ENCODE measurements around the gene GIMAP7. TPM values are rescaled to one million over a fixed set of nuclear protein-coding genes. Genes with fewer than 3 reads are reported as not detected.

GIMAP7 gene
- total and polyA plus RNA-seq, 4 donors = 20.6 to 54.7 (median 35.3) TPM

DNA sequence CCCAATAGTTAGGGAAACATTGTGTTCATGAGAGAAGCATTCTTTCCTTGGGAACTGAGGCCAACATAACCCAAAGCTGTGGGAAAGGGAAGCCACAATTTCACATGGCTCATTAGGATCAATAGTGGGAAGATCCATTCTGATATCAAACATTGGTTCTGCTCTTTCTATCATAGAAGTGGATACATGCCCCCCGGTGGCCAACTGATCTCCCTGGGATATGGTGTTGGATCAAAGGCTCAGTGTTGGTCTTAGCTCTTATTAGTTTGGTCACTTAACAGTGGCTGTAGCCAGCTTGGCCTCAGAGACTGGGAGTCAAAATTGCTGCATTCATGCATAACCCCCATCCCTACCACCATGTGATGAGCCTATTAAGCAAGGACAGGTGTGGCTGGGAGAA lies 45.8 kb downstream of the GIMAP7 start:
- WGBS, 2 donors = 0 to 55% methylated on average over 1 of the region's 1 CpG
- Histone ChIP-seq H3K4me1 (ENCODE audit: control insufficient read depth in 5 of 5, insufficient read depth in 5 of 5, low read length in 5 of 5) (peaks cover 0 to 1% (median 0%) of the 10 kb centered on the region in 5 donors), H3K27me3 (ENCODE audit: control insufficient read depth in 3 of 3, insufficient read depth in 3 of 3, low read length in 2 of 3) (no peaks in the 10 kb centered on the region)

DNA sequence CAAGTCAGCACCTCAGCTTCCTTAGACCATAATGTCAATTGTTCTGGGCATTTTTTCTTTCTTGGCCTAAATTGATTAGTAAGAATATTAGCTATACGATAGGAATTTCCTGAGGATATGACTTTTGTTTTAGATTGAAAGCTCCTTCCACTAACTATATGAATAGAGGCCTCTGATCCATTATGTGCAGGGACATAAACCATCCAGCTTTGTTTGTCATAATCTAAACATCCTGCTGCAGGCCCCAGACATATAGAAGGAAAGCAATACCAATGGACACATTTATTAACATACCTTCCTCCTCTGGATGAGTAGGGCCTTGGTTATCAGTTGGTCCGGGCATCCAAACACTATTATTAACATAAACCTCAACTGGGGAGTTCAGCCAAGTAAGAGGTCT lies 48.2 kb downstream of the GIMAP7 start:
- DNase-seq (no peak), ATAC-seq (ENCODE audit: insufficient read depth, low FRiP score) (no peak)
- Histone ChIP-seq H3K4me1 (ENCODE audit: control insufficient read depth in 5 of 5, insufficient read depth in 5 of 5, low read length in 5 of 5) (peaks cover 0 to 1% (median 0%) of the 10 kb centered on the region in 5 donors), H3K27ac (ENCODE audit: low read depth in 1 of 2, low read length in 1 of 2) (no peak overlapping the region), H3K36me3 (ENCODE audit: control insufficient read depth in 4 of 4, insufficient read depth in 4 of 4, low read length in 4 of 4) (no peaks in the 10 kb centered on the region), H3K9ac (ENCODE audit: insufficient read depth in 1 of 2, low read length in 2 of 2) (no peak overlapping the region), H3K9me3 (ENCODE audit: control insufficient read depth in 4 of 4, insufficient read depth in 3 of 4, low read length in 3 of 4) (peaks cover 0 to 5% (median 3%) of the 10 kb centered on the region in 4 donors), H3K4me3 (no peak overlapping the region), H3K27me3 (ENCODE audit: control insufficient read depth in 3 of 3, insufficient read depth in 3 of 3, low read length in 2 of 3) (peaks cover 0 to 4% (median 0%) of the 10 kb centered on the region in 3 donors)
- WGBS, 2 donors = 29 to 85% methylated on average over 2 of the region's 2 CpGs
- TF ChIP-seq, protein P1, sequence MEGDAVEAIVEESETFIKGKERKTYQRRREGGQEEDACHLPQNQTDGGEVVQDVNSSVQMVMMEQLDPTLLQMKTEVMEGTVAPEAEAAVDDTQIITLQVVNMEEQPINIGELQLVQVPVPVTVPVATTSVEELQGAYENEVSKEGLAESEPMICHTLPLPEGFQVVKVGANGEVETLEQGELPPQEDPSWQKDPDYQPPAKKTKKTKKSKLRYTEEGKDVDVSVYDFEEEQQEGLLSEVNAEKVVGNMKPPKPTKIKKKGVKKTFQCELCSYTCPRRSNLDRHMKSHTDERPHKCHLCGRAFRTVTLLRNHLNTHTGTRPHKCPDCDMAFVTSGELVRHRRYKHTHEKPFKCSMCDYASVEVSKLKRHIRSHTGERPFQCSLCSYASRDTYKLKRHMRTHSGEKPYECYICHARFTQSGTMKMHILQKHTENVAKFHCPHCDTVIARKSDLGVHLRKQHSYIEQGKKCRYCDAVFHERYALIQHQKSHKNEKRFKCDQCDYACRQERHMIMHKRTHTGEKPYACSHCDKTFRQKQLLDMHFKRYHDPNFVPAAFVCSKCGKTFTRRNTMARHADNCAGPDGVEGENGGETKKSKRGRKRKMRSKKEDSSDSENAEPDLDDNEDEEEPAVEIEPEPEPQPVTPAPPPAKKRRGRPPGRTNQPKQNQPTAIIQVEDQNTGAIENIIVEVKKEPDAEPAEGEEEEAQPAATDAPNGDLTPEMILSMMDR (IDR thresholded peaks at IDR 0.05; ENCODE audit: control extremely low read depth, extremely low read depth) = no peak

More for the DNA sequence above, 45.8 kb downstream of the GIMAP7 start:
- Histone ChIP-seq H3K9me3 (ENCODE audit: control insufficient read depth in 4 of 4, insufficient read depth in 3 of 4, low read length in 3 of 4) (peaks cover 0 to 5% (median 3%) of the 10 kb centered on the region in 4 donors), H3K9ac (ENCODE audit: insufficient read depth in 1 of 2, low read length in 2 of 2) (no peak overlapping the region), H3K27ac (ENCODE audit: low read depth in 1 of 2, low read length in 1 of 2) (no peak overlapping the region), H3K4me3 (no peak overlapping the region), H3K36me3 (ENCODE audit: control insufficient read depth in 4 of 4, insufficient read depth in 4 of 4, low read length in 4 of 4) (no peaks in the 10 kb centered on the region)
- ATAC-seq (ENCODE audit: insufficient read depth, low FRiP score) = no peak
- no peak for DNase-seq
- TF ChIP-seq, protein P1 (IDR thresholded peaks at IDR 0.05; ENCODE audit: control extremely low read depth, extremely low read depth) = no peak

DNA sequence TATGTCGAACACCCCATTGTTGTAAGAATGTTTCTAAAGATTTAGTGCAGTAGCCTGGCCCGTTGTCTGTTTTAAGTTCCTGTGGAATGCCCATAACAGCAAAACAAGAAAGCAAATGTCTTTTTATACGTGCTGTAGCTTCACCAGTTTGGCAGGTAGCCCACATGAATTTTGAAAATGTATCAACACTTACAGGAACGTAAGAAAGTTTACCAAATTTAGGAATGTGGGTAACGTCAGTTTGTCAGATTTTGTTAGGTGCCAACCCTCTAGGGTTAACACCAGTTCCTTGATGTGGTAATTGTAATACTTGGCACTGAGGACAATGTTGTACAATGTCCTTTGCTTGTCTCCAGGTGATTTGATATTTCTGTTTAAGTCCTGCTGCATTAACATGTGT lies 49.3 kb downstream of the GIMAP7 start:
- TF ChIP-seq, protein P1 (IDR thresholded peaks at IDR 0.05; ENCODE audit: control extremely low read depth, extremely low read depth) = no peak
- Histone ChIP-seq H3K27me3 (ENCODE audit: control insufficient read depth in 3 of 3, insufficient read depth in 3 of 3, low read length in 2 of 3) (peaks cover 0 to 4% (median 0%) of the 10 kb centered on the region in 3 donors), H3K9ac (ENCODE audit: insufficient read depth in 1 of 2, low read length in 2 of 2) (no peak overlapping the region), H3K9me3 (ENCODE audit: control insufficient read depth in 4 of 4, insufficient read depth in 3 of 4, low read length in 3 of 4) (peaks cover 0 to 6% (median 3%) of the 10 kb centered on the region in 4 donors), H3K36me3 (ENCODE audit: control insufficient read depth in 4 of 4, insufficient read depth in 4 of 4, low read length in 4 of 4) (no peaks in the 10 kb centered on the region), H3K4me3 (no peak overlapping the region), H3K4me1 (ENCODE audit: control insufficient read depth in 5 of 5, insufficient read depth in 5 of 5, low read length in 5 of 5) (peaks cover 0 to 1% (median 0%) of the 10 kb centered on the region in 5 donors), H3K27ac (ENCODE audit: low read depth in 1 of 2, low read length in 1 of 2) (no peak overlapping the region)
- 56 to 60% methylated on average over 5 of the region's 5 CpGs for WGBS, 2 donors
- ATAC-seq (ENCODE audit: insufficient read depth, low FRiP score) (no peak), DNase-seq (no peak)

DNA sequence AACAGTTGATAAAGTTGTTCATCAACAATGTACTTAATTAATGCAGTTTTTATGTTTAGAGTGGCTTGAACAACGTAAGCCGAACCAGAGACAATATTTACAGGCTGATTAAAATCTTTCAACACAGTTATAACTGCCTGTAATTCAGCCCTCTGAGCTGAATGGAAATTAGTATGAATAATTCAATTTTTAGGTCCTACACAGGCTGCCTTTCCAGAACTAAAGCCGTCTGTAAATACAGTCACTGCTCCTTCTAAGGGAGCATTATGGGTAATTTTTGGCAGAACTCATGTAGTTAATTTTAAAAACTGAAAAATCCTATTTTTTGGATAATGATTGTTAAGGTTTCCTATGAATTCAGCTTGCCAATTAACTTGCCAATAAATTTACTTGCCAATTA lies 49.9 kb downstream of the GIMAP7 start:
- H3K4me3 ChIP-seq = no peak overlapping the region
- DNase-seq (no peak), ATAC-seq (ENCODE audit: insufficient read depth, low FRiP score) (no peak)
- no peaks in the 10 kb centered on the region for H3K36me3 ChIP-seq (ENCODE audit: control insufficient read depth in 4 of 4, insufficient read depth in 4 of 4, low read length in 4 of 4)
- WGBS, 2 donors = 62 to 74% methylated on average over 3 of the region's 3 CpGs
- TF ChIP-seq, protein P1 (IDR thresholded peaks at IDR 0.05; ENCODE audit: control extremely low read depth, extremely low read depth) = no peak
- H3K27ac ChIP-seq (ENCODE audit: low read depth in 1 of 2, low read length in 1 of 2) = no peak overlapping the region
- H3K9me3 ChIP-seq (ENCODE audit: control insufficient read depth in 4 of 4, insufficient read depth in 3 of 4, low read length in 3 of 4) = peaks cover 0 to 6% (median 3%) of the 10 kb centered on the region in 4 donors
- peaks cover 0 to 4% (median 0%) of the 10 kb centered on the region in 3 donors for H3K27me3 ChIP-seq (ENCODE audit: control insufficient read depth in 3 of 3, insufficient read depth in 3 of 3, low read length in 2 of 3)
- H3K9ac ChIP-seq (ENCODE audit: insufficient read depth in 1 of 2, low read length in 2 of 2) = no peak overlapping the region
- H3K4me1 ChIP-seq (ENCODE audit: control insufficient read depth in 5 of 5, insufficient read depth in 5 of 5, low read length in 5 of 5) = peaks cover 0 to 2% (median 0%) of the 10 kb centered on the region in 5 donors
